NCI-H748 (cell line): Measurements from ENCODE around the gene LDHB.
"Not testable (repeated sequence)": the region's sequence is repeated elsewhere in the genome, so short reads cannot be mapped to it uniquely, and the experiment has no call there.

Source experiments
- DNase-seq: peaks from one replicate; lab custom pipeline; 2025; ENCODE audit not compliant: unreplicated experiment; lab: John Stamatoyannopoulos, UW

Gene LDHB

DNA sequence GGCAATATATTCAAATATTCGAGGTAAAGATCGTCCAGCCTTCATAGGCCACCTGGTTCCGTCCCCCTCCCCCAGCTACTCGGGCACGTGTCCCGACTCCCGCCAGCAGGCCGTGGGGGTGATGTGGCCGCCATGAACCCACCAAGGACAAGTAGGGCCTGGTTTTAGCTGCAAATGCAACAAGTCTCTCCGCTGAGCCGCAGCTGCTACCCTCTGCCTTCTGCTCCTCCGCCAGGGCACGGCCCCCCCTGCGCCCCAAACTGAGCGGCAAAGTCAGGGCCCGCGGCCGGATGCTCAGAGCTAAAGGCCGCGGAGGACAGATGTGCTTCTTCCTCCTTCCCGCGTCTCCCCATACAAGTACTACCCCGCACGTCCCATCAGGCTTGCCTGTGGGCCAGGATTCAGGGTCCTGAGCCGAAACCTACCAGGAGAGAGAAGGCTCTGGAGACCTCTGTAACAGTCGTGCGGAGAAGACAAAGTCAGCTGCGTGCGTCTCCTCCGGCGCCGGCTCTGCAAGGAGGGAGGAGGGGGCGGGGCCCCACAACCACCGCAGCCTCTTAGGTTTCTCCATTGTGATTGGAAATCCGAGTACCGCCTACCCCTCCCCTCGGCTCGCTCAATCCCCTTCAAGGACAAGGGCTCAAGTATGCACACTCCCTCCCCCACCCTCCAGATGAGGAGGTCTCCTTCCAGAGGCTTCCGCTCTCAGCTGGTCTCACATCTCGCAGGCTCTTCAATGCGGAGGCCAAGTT lies at the start of gene LDHB:
Gene LDHB, minus strand, starts transcription at position 517 of the 752 bp plus-strand sequence. CDS start 3,171 bp downstream, outside the sequence.
- DNase-seq = peak; percentile 94

DNA sequence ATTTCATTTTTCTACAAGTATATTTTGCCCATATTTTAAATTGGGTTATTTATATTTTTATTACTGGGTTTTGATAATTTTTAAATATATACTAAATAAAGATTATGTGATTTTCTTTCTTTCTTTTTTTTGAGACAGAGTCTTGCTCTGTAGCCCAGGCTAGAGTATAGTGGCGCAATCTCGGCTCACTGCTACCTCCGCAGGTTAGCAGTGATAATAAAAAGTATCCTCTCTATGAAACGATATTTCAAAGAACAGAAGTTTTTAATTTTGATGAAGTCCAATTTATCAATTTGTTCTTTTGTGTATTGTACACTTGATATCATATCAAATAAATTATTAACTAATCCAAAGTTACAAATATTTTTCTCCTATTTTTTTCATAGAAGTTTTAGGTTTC lies 47.2 kb upstream of the LDHB start:
- DNase-seq = no peak

DNA sequence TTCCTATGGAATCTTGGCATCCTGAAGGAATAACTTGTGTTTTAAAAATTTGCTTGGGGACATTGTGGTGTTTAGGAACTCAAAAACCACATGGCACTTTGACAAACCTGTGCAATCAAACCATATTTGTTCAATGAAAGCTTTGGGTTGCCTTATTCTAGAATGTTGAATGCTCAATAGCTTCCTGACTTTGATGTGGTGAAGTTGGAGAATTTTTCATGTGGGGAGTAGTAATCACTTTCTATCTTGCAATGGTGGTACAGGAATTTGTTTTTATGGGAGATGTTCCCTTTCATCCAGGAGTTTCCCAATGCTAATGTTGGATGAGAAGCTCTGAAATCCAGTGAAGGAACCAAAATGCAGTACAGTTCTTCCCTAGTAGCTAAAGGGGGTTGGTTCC lies 42.2 kb upstream of the LDHB start:
- no peak for DNase-seq

DNA sequence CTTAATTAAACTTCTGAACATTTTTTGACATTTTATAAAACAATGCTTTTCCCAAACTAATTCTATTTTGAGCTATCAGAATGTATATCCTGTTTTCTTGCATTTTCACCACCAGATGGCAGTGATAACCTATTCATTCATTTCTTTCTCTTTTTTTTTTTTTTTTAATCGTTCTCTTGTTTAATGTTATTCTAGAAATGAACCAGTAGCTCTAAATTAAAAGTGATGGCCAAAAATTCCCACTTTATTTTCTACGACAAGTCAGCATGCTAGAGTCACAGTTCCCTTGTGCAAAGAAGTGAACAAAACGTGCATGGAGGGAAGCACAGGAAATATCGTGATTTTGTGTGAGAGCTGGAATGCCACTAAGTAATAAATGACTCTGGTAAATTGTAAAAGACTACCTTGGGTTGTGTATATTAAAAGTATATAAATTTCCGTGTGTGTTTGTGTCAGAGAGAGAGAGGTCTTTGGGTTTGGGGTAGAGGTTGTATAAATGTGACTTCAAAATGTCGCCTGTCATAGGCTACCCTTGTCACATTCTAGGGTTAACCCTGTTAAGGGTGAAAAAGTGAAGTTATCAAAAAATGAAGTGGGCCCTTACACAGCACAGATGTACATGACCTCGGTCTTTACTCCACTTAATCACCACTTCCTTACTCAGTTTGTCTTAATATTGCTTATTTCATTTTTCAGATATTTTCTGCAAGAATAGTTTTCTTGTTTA lies 40.4 kb upstream of the LDHB start:
- no peak for DNase-seq

DNA sequence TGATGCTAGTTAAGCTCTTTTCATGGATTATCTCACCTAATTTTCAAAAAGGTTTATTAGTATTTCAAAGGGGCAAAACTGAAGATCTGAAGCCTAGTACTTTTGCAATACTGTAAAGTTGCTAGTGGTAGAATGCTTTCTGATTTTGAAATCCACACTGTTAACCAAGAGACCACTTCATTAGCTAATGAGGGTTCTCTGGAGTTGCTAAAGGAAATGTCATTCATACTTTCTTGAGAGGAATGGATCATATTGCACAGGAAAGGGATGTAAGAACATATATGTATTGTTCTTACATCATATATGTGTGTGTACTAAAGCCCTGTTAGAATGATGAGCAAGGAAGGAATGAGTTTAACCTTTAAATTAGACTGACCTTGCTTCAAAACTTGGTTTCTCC lies 39.0 kb upstream of the LDHB start:
- no peak for DNase-seq

DNA sequence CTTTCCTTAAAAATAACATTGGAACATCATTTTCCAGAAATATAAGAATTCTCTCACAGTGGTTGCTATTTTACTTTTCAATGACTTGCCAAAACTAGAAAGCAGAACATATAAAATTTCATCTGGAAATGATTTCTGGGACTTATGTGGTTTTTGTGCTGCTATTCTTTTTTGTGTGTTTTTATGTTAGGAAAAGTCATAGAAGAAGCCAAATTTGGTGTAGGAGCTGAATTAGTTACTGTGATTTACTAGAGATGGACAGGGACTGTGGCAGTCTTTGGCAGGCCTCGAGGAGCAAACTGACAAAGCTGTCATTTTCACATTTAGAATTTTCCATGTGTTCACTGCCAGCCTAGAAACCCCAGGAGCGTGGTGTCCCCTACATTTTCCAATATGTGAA lies 38.3 kb upstream of the LDHB start:
- no peak for DNase-seq

DNA sequence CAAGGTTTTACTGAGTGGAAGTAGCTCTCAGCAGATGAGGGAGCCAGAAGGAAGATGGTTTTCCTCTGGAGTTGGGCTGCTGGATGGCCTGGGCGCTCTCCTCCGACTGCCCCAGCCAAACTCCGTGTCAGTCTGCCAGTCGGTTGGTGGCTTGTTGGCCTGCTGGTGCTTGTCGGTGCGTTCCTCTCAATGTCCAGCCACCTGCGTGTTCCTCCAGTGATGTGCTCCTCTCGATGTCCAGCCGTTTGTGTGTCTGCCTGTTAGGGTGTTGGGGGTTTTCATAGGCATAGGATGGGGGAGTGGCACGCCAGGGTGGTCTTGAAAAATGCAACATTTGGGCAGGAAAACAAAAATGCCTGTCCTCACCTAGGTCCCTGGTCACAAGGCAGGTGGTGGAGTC lies 37.0 kb upstream of the LDHB start:
- DNase-seq = no peak

DNA sequence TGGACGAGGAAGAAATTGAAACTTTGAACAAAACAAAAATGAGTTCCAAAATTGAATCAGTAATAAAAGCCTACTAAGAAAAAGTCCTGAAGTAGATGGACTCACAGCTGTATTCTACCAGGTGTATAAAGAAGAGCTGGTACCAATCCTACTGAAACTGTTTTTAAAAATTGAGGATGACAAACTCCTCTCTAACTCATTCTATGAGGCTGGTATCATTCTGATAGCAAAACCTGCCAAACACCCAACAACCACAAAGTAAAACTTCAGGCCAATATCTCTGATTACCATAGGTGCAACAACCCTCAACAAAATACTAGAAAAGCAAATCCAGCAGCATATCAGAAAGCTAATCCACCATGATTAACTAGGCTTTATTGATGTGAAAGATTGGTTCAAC lies 33.9 kb upstream of the LDHB start:
- no peak for DNase-seq

DNA sequence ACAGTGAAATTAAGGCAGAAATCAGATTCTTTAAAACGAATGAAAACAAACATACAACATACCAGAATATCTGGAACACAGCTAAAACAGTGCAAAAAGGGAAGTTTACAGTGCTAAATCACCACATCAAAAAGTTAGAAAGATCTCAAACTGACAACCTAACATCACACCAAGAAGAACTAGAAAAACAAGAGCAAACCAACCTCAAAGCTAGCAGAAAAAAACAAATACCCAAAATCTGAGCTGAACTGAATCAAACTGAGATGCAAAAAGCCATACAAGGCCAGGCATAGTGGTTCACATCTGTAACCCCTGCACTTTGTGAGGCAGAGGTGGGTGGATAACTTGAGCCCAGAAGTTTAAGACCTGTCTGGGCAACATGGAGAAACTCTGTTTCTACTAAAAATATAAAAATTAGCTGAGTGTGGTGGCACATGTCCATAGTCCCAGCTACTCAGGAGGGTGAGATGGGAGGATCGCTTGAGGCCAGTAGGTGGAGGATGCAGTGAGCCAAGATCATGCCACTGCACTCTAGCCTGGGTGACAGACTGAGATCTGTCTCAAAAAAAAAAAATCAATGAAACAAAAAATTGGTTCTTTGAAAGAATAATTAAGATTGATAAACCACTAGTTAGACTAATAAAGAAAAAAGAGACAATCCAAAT lies 33.2 kb upstream of the LDHB start:
- no peak for DNase-seq

DNA sequence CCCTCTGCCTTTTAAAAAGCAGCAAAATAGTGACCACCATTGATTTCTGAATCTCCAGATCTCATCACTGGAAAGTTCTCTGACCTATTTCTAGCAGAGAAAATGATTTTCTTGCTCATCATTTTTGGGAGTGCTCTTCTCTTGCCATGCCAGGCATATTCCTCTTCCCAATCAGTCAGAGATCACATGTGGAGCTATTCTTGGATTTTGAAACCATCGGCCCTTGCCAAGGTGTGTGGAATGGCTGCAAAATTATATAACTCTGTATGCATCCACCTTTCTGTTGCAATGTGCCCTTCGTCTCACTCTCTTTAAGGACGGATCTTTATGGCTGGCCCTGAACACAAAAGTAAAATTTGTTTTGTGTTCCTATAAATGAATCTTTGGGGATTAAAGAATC lies 25.5 kb upstream of the LDHB start:
- DNase-seq = no peak

DNA sequence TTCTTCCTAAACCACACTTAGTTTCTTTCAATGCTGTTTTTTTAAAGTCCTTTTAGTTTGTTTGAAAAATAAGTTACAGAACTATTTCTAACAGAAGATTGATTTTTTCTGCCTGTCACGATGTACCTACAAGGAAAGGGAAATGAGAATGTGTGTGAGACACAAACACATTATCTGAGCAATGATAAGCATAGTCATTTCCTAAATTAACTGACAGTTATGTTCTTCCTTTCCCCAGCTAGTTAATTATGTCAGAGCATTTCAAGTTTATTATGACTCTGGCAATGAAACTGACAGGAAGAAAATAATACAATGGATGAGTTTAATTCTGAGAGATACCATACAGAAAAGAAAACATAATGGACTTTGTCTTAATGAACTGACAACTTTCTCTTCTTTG lies 21.3 kb upstream of the LDHB start:
- DNase-seq = no peak

DNA sequence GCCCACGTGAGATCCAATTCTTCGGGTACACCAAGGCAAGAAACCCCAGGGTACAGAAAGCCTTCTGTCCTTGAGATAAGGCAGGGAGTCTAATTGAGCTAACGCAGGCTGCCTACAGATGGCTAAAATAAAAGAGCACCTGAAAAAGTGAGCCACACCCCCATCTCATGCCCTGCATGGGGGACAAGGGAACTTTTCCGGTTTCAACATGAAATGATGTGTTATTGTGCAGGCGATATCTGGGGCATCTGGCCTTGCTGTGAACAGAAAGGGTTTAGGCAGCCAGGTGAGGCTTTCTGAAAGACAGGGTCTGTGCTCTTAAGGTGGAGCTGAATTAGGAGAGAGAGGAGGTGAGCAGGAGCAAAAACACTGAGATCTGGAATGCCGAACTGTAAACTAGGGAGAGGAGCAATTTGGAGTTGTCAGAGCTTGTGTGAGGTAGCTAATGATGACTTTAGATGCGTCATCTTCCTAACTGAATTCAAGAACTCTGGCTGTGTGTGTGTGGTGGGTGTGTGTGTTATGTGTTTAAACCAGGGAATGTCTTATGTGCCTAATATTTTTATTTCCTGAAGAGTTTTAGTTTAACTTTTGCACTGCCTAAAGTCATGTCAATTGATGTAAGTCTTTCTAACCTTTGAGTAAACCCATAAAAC lies 20.1 kb upstream of the LDHB start:
- DNase-seq = no peak

DNA sequence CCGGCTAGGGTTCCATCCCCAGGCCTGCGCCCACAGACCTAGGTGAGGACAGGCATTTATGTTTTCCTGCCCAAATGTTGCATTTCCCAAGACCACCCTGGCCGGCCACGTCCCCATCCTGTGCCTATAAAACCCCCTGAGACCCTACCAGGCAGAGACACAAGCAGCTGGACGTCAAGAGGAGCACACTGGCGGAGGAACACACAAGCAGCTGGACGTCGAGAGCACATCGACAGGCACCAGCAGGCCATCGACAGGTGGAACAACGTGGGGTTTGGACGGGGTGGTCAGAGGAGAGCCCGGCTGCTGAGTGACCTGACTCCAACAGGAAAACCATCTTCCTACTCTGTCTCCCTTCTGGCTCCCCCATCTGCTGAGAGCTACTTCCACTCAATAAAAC lies 19.6 kb upstream of the LDHB start:
- no peak for DNase-seq

DNA sequence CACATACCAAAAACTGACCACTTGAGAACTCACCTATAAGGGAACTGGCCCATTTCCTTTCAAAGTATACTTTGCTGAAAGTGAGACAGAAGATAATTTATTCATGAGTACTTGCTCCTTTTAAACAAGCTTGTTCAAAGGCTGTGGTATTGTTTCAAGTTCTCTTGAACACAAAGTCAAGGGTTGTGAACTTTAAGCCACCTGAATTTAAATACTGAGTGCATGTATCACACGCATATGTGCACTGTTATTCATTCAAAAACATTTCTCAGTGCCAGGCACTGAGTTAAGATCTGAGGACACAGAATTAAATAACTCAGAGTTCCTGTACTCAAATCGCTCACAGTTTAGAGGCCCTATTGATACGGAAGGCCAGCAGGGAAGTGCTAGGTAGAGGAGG lies 19.1 kb upstream of the LDHB start:
- DNase-seq = no peak

DNA sequence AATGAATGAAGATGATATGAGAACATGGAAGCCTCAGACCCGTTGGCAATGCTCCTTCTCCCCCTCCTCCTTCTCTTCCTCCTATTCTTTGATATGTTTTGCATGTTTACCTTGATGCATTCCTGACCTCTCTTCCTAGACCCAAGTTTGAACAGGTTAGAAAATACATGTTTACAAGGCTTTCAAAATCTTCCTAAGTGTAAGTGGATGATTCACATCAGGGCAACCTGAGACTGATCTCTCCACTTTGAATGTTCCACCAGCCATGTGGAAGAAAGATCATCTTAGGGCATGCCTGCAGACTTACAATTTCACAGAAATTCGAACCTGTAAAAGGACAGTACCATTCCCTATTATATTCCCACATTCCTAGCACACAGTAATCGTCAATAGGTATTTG lies 18.0 kb upstream of the LDHB start:
- DNase-seq = no peak

DNA sequence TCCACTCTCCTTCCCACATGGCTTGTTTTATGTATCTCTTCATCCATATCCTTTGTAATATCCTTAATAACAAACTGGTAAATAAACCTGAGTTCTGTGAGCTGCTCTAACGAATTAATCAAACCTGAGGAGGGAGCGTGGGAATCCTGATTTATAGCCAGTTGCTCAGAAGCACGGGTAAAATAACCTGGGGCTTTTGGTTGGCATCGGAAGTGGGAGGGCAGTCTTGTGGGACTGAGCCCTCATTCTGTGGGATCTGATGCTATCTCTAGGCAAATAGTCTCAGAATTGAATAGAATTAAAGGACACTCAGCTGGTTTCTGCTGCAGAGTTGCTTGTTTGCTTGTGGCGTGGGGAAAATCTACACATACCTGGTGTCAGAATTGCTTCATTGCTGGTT lies 17.5 kb upstream of the LDHB start:
- no peak for DNase-seq

DNA sequence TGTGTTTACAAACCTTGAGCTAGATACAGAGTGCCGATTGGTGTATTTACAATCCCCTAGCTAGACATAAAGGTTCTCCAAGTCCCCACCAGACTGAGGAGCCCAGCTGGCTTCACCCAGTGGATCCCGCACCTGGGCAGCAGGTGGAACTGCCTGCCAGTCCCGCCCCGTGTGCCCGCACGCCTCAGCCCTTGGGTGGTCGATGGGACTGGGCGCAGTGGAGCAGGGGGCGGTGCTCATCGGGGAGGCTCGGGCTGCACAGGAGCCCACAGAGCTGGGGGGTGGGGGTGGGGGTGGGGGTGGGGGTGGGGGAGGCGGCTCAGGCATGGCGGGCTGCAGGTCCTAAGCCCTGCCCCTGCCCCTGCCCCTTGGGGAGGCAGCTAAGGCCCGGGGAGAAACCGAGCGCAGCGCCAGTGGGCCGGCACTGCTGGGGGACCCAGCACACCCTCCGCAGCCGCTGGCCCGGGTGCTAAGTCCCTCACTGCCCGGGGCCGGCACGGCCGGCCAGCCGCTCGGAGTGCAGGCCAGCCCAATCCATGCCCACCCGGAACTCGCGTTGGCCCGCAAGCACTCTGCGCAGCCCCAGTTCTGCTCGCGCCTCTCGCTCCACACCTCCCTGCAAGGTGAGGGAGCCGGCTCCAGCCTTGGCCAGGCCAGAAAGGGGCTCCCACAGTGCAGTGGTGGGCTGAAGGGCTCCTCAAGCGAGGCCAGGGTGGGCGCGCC lies 16.3 kb upstream of the LDHB start:
- not testable (repeated sequence) for DNase-seq

DNA sequence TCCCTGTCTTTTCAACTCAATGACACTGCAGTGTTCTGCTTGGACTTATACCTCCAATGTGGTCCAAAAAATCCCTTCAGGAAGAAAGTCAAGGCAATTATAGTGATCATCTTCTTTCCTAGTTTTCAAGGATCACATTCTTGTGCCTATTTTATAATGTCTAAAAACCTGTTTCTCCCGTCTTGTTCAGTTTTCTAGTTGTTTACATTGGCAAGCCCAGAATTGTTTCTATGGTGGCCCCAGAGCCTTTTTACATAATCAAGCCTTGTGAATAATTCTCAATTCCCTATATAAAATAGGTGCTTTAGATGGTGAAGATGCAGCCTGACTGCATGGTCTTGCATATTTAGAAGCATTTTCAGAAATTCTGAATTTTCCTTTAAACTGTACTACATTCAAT lies 14.5 kb upstream of the LDHB start:
- DNase-seq = no peak

DNA sequence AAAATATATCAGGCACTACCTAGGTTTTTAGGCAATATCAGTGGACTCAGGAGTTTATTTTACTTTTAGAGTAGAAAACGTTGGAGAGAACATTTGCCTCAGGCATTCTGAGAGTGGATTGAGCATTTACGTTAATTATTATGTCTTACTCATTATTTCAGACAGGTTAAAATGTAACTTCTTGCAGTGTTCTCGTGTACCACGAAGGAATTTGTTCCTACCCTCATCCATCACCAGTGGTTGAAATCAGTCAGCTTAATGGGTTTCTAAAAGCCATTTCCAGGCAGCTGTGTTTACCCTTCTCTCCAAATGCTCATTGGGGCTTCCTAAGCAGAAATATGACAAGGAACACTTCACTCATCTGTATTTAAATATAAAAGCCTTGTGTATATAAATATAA lies 9.1 kb upstream of the LDHB start:
- peak; percentile 66 for DNase-seq

DNA sequence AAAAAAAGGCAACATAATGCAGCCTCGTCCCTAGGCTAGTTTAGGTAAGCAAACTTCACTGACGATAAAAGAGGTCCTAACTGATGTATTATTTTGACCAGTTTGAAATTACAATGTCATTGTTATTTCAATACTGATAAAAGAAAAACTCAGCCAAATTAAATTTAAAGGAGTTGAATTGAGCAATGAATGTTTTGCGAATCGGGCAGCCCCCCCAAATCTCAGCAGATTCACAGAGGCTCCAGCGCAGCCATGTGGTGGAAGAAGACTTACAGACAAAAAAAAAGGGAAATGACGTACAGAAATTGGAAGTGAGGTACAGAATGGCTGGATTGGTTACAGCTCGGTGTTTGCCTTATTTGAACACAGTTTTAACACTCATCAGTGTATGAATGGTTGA lies 8.2 kb upstream of the LDHB start:
- DNase-seq = no peak
